ENCODE results near the gene ARL15. TPM values are rescaled to one million over a fixed set of nuclear protein-coding genes. Genes with fewer than 3 reads are reported as not detected.

Gene ARL15
- total and polyA plus RNA-seq, 2 experiments from 2014 or later: 7.8 to 9.9 TPM

DNA sequence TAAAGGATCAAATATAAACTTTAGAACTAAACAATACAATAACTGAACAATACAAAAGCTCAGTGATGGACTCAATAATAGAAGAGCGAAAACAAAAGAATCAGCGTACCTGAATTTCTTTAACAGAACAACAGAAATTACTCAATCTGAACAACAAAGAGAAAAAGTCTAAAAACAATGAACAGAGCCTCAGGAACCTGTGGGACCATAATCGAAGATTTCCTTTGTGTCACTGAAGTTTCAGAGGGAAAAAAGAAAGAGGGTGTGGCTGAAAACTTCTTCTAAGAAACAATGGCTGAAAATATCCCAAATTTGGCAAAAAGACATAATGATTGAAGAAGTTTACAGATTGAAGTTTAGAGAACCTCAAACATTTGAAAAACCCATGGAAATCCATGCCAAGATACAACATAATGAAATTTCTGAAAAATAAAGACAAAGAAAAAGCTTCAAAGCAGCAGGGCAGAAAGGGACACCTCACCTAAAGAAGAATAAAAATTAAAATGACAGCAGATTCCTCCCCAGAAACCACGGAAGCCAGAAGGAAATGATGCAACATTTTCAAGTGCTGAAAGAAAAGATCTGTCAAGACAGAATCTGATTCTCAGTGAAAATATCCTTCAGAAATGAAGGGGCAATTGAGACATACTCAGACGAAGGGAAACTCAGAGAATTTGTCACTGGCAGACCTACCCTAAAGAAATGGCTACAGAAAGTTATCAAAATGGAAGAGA, 288.8 kb downstream of the ARL15 start:
- H3K27ac ChIP-seq: peak overlapping the region; percentile 14; the same call in 1 of the 2 replicates
- WGBS, 2 experiments (ENCODE audit: low coverage in 1 of 2, low lambda C conversion rate in 2 of 2, missing lambda C conversion rate in 2 of 2): 68 to 69% methylated on average over 5 of the region's 5 CpGs
- H3F3A ChIP-seq (ENCODE audit: insufficient read depth): peaks cover 6% of the 10 kb centered on the region; the same call in 1 of the 2 replicates
- 0 out of 2 replicates have a peak overlapping the region, but pooled peaks have one; percentile 2 for H3K9ac ChIP-seq
- in situ Hi-C loops (cut with MboI): no loop called here
- no peaks in the 10 kb centered on the region for H3K27me3 ChIP-seq (replicated peaks; ENCODE audit: insufficient read depth)
- peak overlapping the region; percentile 17; the same call in 1 of the 2 replicates for H3K4me3 ChIP-seq
- H2AFZ ChIP-seq: peak overlapping the region; percentile 76
- H3K36me3 ChIP-seq (ENCODE audit: low read depth): no peaks in the 10 kb centered on the region
- no peak for TF ChIP-seq EZH2phosphoT487 (IDR thresholded peaks at IDR 0.05; ENCODE audit: insufficient read depth, low read depth)
- TF ChIP-seq EZH2 (IDR thresholded peaks at IDR 0.05; ENCODE audit: insufficient read depth, poor library complexity, severe bottlenecking): no peak
- H3K79me2 ChIP-seq (ENCODE audit: insufficient read depth): no peaks in the 10 kb centered on the region
- no peaks in the 10 kb centered on the region for H3K9me3 ChIP-seq (ENCODE audit: low read depth)
- H4K20me1 ChIP-seq (ENCODE audit: insufficient read depth): no peaks in the 10 kb centered on the region
- H3K4me2 ChIP-seq (ENCODE audit: unreplicated experiment): peak overlapping the region; percentile 24
- DNase-seq: peak; percentile 15
- H3K4me1 ChIP-seq (ENCODE audit: insufficient read depth): peaks cover 31% of the 10 kb centered on the region
- H3K9me2 ChIP-seq (ENCODE audit: insufficient read depth): no peaks in the 10 kb centered on the region

- no peak overlapping the region for H3K9ac ChIP-seq
- in situ Hi-C loops (cut with MboI): no loop called here
- H3K4me3 ChIP-seq: no peak overlapping the region
- no peaks in the 10 kb centered on the region; the same call in 1 of the 2 replicates for H3K36me3 ChIP-seq (ENCODE audit: low read depth)
- TF ChIP-seq EZH2phosphoT487 (IDR thresholded peaks at IDR 0.05; ENCODE audit: insufficient read depth, low read depth) (no peak), EZH2 (IDR thresholded peaks at IDR 0.05; ENCODE audit: insufficient read depth, poor library complexity, severe bottlenecking) (no peak)
- H2AFZ ChIP-seq: no peak overlapping the region
- H4K20me1 ChIP-seq (ENCODE audit: insufficient read depth): no peaks in the 10 kb centered on the region
- no peaks in the 10 kb centered on the region for H3K9me2 ChIP-seq (ENCODE audit: insufficient read depth)
- no peak for DNase-seq
- H3K27me3 ChIP-seq (replicated peaks; ENCODE audit: insufficient read depth): no peaks in the 10 kb centered on the region
- H3F3A ChIP-seq (ENCODE audit: insufficient read depth): peaks cover 9% of the 10 kb centered on the region
- peaks cover 13% of the 10 kb centered on the region for H3K4me1 ChIP-seq (ENCODE audit: insufficient read depth)
- no peaks in the 10 kb centered on the region for H3K9me3 ChIP-seq (ENCODE audit: low read depth)
- no peak overlapping the region for H3K27ac ChIP-seq
- no peaks in the 10 kb centered on the region for H3K79me2 ChIP-seq (ENCODE audit: insufficient read depth)
- WGBS, 2 experiments (ENCODE audit: low coverage in 1 of 2, low lambda C conversion rate in 2 of 2, missing lambda C conversion rate in 2 of 2): 77 to 83% methylated on average over 3 of the region's 3 CpGs
- H3K4me2 ChIP-seq (ENCODE audit: unreplicated experiment): no peak overlapping the region
These were observed 291.9 kb downstream of the ARL15 start for GRCh38 chr5:54018438-54018837.

DNA sequence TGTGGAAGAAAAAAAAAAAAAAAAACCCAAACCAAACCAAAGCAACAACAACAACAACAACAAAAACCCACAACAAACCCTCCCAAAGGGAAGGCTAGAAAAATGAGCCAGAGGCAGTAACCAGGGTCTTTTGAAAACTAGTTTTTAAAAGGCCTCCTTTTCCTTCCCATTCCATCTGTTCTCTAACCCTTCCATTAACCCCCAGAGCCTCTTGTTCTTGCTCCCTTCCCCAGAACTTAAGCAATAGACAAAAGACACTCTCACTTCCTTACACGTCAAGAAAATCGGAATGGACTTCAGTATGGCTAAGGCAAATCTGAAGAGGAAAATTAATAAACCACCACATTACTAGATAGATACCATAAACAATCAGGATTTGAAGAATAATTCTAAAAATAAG, 292.8 kb downstream of the ARL15 start:
- no peak for TF ChIP-seq EZH2phosphoT487 (IDR thresholded peaks at IDR 0.05; ENCODE audit: insufficient read depth, low read depth)
- H2AFZ ChIP-seq: no peak overlapping the region

DNA sequence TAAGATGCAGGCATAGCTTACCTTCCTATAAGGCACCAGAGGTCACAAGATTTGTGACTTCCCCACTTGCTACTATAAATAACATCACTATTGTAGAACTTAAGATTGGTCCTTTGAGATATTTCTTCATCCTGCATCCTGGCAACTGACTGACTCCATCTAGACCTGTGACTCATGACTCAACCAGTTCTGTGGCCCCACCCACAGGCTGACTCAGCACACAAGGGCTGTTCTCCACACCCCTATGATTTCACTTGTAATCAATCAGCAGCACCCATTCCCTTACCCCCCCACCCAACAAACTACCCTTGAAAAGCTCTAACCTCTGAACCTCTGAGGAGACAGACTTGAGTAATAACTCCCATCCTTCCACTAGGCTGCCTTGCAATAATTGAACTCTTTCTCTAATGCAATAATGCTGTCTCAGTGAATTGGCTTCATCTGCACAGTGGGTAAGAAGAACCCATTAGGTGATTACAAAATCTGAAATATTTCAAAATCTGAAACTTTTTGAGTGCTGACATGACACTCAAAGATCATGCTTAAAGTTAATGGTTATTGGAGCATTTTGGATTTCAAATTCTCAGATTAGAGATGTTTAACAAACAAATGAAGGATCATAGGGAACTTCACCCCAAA, 296.7 kb downstream of the ARL15 start:
- no peak for TF ChIP-seq EZH2 (IDR thresholded peaks at IDR 0.05; ENCODE audit: insufficient read depth, poor library complexity, severe bottlenecking)
- no peak for TF ChIP-seq EZH2phosphoT487 (IDR thresholded peaks at IDR 0.05; ENCODE audit: insufficient read depth, low read depth)
- peak overlapping the region; percentile 72 for H3K27ac ChIP-seq
- in situ Hi-C loops (cut with MboI): no loop called here

More for the DNA sequence above, 292.8 kb downstream of the ARL15 start:
- Histone ChIP-seq H3K4me2 (ENCODE audit: unreplicated experiment) (no peak overlapping the region), H3K79me2 (ENCODE audit: insufficient read depth) (no peaks in the 10 kb centered on the region), H3K27me3 (replicated peaks; ENCODE audit: insufficient read depth) (no peaks in the 10 kb centered on the region), H3K27ac (no peak overlapping the region), H3K9ac (no peak overlapping the region), H3F3A (ENCODE audit: insufficient read depth) (peaks cover 14% of the 10 kb centered on the region), H4K20me1 (ENCODE audit: insufficient read depth) (no peaks in the 10 kb centered on the region), H3K9me2 (ENCODE audit: insufficient read depth) (no peaks in the 10 kb centered on the region), H3K4me1 (ENCODE audit: insufficient read depth) (peaks cover 17% of the 10 kb centered on the region), H3K4me3 (no peak overlapping the region), H3K9me3 (ENCODE audit: low read depth) (no peaks in the 10 kb centered on the region), H3K36me3 (ENCODE audit: low read depth) (no peaks in the 10 kb centered on the region; the same call in 1 of the 2 replicates)
- WGBS, 2 experiments (ENCODE audit: low coverage in 1 of 2, low lambda C conversion rate in 2 of 2, missing lambda C conversion rate in 2 of 2): 98% methylated on average over 2 of the region's 2 CpGs
- in situ Hi-C loops (cut with MboI): no loop called here
- DNase-seq: no peak

More for the DNA sequence above, 296.7 kb downstream of the ARL15 start:
- Histone ChIP-seq H2AFZ (no peak overlapping the region), H3F3A (ENCODE audit: insufficient read depth) (peaks cover 14% of the 10 kb centered on the region), H3K4me1 (ENCODE audit: insufficient read depth) (peaks cover 16% of the 10 kb centered on the region), H3K27me3 (replicated peaks; ENCODE audit: insufficient read depth) (no peaks in the 10 kb centered on the region), H3K4me3 (no peak overlapping the region), H3K9me2 (ENCODE audit: insufficient read depth) (no peaks in the 10 kb centered on the region), H3K9ac (0 out of 2 replicates have a peak overlapping the region, but pooled peaks have one; percentile 32), H3K79me2 (ENCODE audit: insufficient read depth) (no peaks in the 10 kb centered on the region), H3K9me3 (ENCODE audit: low read depth) (no peaks in the 10 kb centered on the region), H3K36me3 (ENCODE audit: low read depth) (no peaks in the 10 kb centered on the region; the same call in 1 of the 2 replicates), H4K20me1 (ENCODE audit: insufficient read depth) (no peaks in the 10 kb centered on the region), H3K4me2 (ENCODE audit: unreplicated experiment) (no peak overlapping the region)
- peak; percentile 95 for DNase-seq
